Chondrocyte (in vitro differentiated cells): ENCODE results near the gene TRIM59. TPM values are rescaled to one million over a fixed set of nuclear protein-coding genes. Genes with fewer than 3 reads are reported as not detected.
"Not testable (repeated sequence)": the region's sequence is repeated elsewhere in the genome, so short reads cannot be mapped to it uniquely, and the experiment has no call there.

Source experiments
- DNase-seq: peaks from one replicate; pipeline ENCODE4 v3.0.0; 2021; ENCODE audit warnings: mixed read lengths, low spot score
- H3K27ac Mint-ChIP-seq: one replicate; pipeline ENCODE4 v1.8.0; 2021; ENCODE audit warnings: mild to moderate bottlenecking, moderate library complexity, mixed read lengths; ENCODE audit not compliant: unreplicated experiment
- H3K27me3 Mint-ChIP-seq: 2 replicates; pipeline ENCODE4 v1.8.0; 2021; ENCODE audit warnings: low read depth, mixed read lengths
- H3K36me3 Mint-ChIP-seq: 2 replicates; pipeline ENCODE4 v1.8.0; 2021; ENCODE audit warnings: low read depth, mixed read lengths
- H3K4me1 Mint-ChIP-seq: 2 replicates; pipeline ENCODE4 v1.8.0; 2021; ENCODE audit warnings: low read depth, mild to moderate bottlenecking, mixed read lengths
- H3K4me3 Mint-ChIP-seq: one replicate; pipeline ENCODE4 v1.8.0; 2021; ENCODE audit warnings: mild to moderate bottlenecking, moderate library complexity, mixed read lengths; ENCODE audit not compliant: unreplicated experiment
- H3K9me3 Mint-ChIP-seq: 2 replicates; pipeline ENCODE4 v1.8.0; 2021; ENCODE audit warnings: low read depth, mixed read lengths
- CTCF ChIP-seq: fragments of 200-600 bp; sonication (generic); IDR thresholded peaks from 2 replicates; pipeline ENCODE4 v1.5.0; 2021; ENCODE audit warnings: antibody characterized with exemption, mild to moderate bottlenecking, moderate library complexity
- total RNA-seq: library from RNA; stranded (reverse); gene quantifications from 3 replicates; pipeline ENCODE4 v1.2.1, GENCODE V29; 2021

TRIM59 gene
- total RNA-seq, 1 donor from 2014 or later = 25.5 TPM

GRCh38 chr3:160460033-160460432 is 10.4 kb upstream of the TRIM59 start:
- DNase-seq = no peak
- Mint-ChIP-seq H3K4me1 (peaks cover 14% of the 10 kb centered on the region), H3K4me3 (no peak overlapping the region), H3K36me3 (no peaks in the 10 kb centered on the region), H3K27me3 (no peaks in the 10 kb centered on the region), H3K9me3 (no peaks in the 10 kb centered on the region), H3K27ac (no peak overlapping the region)
- TF ChIP-seq CTCF = no peak

- peaks cover 8% of the 10 kb centered on the region for H3K4me1 Mint-ChIP-seq
- TF ChIP-seq CTCF = no peak
- H3K27ac Mint-ChIP-seq = no peak overlapping the region
- H3K27me3 Mint-ChIP-seq = no peaks in the 10 kb centered on the region
- DNase-seq = no peak
- H3K9me3 Mint-ChIP-seq = no peaks in the 10 kb centered on the region
- no peak overlapping the region for H3K4me3 Mint-ChIP-seq
- H3K36me3 Mint-ChIP-seq = no peaks in the 10 kb centered on the region
These were observed 9.9 kb upstream of the TRIM59 start for GRCh38 chr3:160459450-160459970.

- no peaks in the 10 kb centered on the region for H3K36me3 Mint-ChIP-seq
These were observed 8.6 kb upstream of the TRIM59 start for GRCh38 chr3:160458151-160458550.

GRCh38 chr3:160455846-160456245 is 6.3 kb upstream of the TRIM59 start:
- Mint-ChIP-seq H3K4me1 (peaks cover 9% of the 10 kb centered on the region), H3K9me3 (no peaks in the 10 kb centered on the region), H3K36me3 (no peaks in the 10 kb centered on the region), H3K27me3 (no peaks in the 10 kb centered on the region), H3K4me3 (no peak overlapping the region), H3K27ac (no peak overlapping the region)
- DNase-seq = no peak
- TF ChIP-seq CTCF = no peak

More at GRCh38 chr3:160458151-160458550, 8.6 kb upstream of the TRIM59 start:
- no peaks in the 10 kb centered on the region for H3K9me3 Mint-ChIP-seq
- TF ChIP-seq CTCF = no peak
- H3K4me3 Mint-ChIP-seq = no peak overlapping the region
- no peaks in the 10 kb centered on the region for H3K27me3 Mint-ChIP-seq
- no peak overlapping the region for H3K27ac Mint-ChIP-seq
- DNase-seq = no peak
- no peaks in the 10 kb centered on the region for H3K4me1 Mint-ChIP-seq

- H3K36me3 Mint-ChIP-seq = no peaks in the 10 kb centered on the region
- no peak for DNase-seq
- no peak overlapping the region for H3K4me3 Mint-ChIP-seq
- H3K4me1 Mint-ChIP-seq = peaks cover 17% of the 10 kb centered on the region
- H3K9me3 Mint-ChIP-seq = no peaks in the 10 kb centered on the region
- TF ChIP-seq CTCF = no peak
- no peaks in the 10 kb centered on the region for H3K27me3 Mint-ChIP-seq
- no peak overlapping the region for H3K27ac Mint-ChIP-seq
These were observed 5.4 kb upstream of the TRIM59 start for GRCh38 chr3:160454995-160455394.

- not testable (repeated sequence) for H3K36me3 Mint-ChIP-seq, H3K27ac Mint-ChIP-seq
These were observed 2.7 kb upstream of the TRIM59 start for GRCh38 chr3:160452251-160452650.

More at GRCh38 chr3:160452251-160452650, 2.7 kb upstream of the TRIM59 start:
- H3K9me3 Mint-ChIP-seq, DNase-seq, H3K4me3 Mint-ChIP-seq, H3K27me3 Mint-ChIP-seq: not testable (repeated sequence)
- peaks cover 36% of the 10 kb centered on the region for H3K4me1 Mint-ChIP-seq
